AG08395 (cell line): Measurements from ENCODE around the gene KCNC3.

ENCODE experiments used
- DNase-seq: peaks from one replicate; pipeline ENCODE4 v3.0.0; 2012; ENCODE audit warnings: mixed read lengths, low spot score

The KCNC3 gene

DNA sequence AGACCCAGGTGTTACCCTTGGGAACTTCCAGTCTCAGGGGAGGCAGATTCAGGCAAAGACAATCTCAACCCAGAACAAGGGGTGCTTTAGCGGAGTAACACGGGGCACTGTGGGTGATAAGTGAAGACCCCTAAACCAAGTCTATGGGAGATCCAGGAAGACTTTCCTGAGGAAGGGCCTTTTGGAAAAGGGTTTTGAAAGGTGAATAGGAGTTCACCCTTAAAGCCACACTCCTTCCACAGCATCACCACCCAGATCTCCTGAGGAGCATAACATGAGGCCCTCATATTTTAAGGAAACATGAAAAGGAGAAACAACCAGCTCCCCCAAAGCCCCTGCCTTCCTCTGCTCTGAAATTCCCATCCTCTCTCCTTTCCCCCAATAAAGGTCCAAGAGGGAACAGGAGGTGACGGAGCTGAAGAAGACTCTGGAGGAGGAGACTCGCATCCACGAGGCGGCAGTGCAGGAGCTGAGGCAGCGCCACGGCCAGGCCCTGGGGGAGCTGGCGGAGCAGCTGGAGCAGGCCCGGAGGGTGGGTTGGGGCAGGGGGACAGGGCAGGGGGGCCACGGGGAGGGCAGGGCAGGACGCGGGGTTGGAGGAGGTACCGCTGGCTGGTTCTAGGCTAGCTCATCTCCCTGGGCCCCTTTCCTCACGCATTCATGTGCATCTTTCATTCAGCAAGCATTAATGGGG, 52.7 kb downstream of the KCNC3 start:
- DNase-seq, result no peak

DNA sequence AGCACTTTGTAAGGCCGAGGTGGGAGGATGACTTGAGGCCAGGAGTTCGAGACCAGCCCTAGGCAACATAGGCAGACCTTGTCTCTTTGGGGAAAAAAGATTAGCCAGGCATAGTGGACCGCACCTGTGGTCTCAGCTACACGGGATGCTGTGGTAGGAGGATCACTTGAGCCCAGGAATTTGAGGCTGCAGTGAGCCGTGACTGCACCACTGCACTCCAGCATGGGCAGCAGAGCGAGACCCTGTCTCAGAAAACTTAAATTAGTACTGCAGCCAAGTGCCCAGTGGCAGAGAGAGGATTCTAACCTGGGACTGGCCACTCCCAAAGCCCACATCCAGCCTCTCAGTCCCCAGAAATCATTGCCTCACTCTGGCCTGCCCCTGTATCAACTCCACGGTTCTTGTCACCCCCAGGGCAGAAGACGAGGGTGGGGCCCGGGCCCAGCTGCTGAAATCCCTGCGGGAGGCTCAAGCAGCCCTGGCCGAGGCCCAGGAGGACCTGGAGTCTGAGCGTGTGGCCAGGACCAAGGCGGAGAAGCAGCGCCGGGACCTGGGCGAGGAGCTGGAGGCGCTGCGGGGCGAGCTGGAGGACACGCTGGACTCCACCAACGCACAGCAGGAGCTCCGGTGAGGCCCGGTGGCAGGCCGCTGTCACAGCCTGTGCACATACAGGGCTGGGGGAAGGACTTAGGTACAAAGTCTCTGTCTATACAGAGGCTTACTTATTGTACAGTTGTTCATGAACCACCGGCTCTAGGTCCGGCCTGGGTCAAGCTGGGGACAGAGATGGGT, 53.4 kb downstream of the KCNC3 start:
- no peak for DNase-seq

DNA sequence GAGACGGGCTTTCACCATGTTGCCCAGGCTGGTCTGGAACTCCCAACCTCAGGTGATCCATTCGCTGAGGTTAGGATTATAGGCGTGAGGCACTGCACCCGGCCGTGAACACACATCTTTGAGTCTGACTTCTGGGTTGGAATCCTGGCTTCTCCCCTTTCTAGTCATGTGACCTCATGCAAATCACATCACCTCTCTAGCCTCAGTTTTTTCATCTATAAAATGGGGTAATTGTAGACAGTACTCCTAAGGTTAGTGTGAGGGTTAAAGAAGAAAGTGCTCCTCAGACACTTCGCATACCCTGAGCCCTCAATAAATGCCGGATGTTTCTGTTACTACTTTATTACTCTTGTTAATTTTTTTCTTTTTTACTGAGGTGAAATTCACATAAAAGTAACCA, 55.4 kb downstream of the KCNC3 start:
- no peak for DNase-seq

DNA sequence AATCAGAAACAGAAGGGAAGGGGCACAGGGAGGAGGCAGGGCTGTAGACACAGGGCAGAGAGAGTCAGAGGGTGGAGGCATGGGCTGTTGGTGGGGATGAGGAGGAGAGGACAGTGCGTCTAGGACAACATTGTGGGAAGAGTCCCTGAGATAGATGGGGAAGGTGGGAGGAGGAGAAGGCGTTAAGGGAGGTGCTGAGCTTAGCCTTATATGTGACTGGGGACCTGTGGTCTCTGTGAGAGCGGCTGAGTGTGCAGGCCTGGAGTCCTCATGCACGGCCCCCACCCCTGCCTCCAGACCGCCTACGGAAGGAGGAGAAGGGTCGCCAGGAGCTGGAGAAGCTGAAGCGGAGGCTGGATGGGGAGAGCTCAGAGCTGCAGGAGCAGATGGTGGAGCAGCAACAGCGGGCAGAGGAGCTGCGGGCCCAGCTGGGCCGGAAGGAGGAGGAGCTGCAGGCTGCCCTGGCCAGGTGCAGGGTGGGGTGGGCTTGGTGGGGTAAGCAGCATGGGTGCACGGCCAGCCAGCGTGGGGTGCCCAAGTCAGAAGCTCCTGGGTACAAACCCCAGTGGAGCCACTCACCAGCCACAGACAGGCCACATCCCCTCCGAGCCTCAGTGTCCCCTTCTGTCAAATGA, 56.8 kb downstream of the KCNC3 start:
- no peak for DNase-seq

DNA sequence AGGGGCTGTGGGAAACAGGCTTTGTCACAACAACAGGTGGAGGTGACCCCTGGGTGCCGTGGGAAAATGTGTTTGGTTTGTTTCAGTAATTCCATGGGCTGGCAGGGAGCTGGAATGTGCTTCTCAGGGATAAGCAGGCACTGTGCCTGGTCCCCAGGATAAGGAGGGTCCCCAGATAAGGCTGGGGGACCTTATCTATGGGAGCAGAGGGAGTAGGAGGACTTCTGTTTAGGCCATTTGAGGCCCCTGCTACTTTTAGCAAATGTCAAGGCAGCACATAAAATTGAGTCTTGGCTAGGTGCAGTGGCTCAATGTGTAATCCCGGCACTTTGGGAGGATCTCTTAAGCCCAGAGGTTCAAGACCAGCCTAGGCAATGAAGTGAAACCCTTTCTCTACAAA, 59.5 kb downstream of the KCNC3 start:
- no peak for DNase-seq

DNA sequence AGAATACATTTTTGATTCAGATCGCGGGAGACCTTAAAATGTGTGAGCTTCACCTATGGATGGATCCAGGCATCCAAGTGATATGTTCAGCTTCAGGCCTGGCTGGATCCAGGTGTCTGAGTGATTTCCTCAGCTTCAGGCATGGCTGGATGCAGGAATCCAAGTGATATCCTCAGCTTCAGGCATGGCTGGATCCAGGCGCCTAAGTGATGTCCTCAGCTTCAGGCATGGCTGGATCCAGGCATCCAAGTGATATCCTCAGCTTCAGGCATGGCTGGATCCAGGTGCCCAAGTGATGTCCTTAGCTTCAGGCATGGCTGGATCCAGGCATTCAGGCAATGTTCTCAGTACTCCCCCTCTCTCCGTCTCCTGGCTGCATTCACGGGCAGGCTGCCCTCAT, 60.7 kb downstream of the KCNC3 start:
- no peak for DNase-seq

DNA sequence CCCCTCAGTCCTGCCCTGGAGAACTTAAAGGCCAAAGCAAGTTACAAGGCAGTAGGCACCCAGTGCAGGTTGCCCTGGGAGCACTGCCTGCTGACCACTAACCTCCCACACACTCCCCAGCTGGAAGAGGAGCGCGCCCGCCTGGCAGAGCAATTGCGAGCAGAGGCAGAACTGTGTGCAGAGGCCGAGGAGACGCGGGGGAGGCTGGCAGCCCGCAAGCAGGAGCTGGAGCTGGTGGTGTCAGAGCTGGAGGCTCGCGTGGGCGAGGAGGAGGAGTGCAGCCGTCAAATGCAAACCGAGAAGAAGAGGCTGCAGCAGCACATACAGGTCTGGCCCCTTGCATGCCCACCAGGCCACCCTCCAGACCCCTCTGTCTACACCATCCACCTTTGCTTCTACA, 61.1 kb downstream of the KCNC3 start:
- DNase-seq, result no peak

DNA sequence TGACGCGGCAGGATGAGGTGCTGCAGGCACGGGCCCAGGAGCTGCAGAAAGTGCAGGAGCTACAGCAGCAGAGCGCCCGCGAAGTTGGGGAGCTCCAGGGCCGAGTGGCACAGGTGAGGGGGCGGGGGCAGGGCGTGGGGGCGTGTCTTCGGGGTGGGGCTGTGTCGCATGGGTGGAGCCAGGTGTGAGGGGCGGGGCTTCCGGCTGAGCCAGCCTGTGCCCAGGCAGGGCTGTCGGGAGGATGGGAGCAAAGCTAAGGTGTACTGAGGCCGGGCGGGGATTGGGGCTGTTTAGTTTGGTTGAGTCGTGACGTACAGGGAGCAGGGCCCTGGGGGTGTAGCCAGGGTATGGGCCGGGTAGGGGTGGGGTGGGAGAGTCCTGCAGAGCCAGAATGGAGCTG, 62.3 kb downstream of the KCNC3 start:
- DNase-seq, result no peak

DNA sequence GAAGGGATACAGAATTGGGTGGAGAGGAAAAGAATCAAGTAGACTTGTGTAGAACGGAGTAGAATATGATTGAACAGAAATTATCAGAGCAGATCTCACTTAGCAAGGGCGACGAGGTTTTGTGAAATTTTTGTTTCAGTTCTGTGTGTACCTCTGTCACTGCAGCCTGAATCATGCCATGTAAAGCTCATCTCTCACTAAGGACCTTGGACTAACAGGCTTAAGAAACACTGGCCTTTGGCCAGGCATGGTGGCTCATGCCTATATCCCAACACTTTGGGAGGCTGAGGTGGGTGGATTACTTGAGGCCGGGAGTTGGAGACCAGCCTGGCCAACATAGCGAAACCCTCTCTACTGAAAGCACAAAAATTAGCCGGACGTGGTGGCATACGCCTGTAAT, 63.1 kb downstream of the KCNC3 start:
- DNase-seq, result no peak

DNA sequence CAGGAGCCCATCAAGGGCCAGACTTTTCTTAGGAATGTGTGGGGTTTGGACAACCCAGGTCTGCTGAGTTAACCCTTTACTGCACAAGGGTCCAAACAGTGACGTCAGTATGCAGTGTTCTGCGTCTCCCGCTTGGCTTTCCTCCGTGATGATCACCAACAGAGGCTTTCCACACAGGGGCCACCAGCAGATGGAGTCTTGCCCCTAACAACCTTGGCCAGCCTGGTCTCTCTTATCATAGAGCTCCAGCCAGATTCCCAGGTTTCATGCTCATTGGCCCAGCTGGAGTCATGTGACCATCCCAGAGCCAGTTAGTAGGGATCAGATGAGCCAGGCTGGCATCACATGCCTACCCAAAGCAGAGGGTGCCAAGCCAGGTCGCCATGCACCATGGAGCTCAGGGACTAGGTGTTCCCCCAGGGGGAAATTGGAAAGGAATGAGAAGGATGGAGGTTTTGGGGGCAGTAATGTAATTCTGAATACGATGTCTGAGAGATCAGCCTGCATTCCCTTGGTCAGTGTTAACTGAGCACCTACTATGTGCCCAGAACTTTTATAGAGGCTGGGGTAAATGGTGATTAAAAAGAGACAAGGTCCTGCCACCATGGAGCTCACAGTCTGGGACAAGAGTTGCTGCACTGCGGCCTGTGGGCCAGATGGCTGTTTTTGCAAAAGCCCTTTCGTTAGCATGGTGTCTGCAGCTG, 64.5 kb downstream of the KCNC3 start:
- DNase-seq, result no peak

DNA sequence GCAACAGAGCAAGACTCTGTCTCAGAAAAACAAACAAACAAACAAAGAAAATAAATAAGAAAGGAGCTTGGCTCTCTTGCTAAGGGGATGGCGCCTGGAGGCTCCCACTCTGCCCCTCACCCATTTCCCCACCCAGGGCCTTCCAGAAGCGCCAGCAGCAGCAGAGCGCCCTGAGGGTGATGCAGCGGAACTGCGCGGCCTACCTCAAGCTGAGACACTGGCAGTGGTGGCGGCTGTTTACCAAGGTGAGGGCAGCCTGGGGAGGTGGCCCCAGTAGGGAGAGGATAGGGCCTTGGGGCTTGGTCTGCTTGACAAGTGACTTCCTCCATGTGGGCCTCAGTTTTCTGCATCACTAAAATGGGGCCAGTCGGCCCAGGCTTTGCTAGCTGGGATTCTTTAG, 66.0 kb downstream of the KCNC3 start:
- DNase-seq, result no peak
